ENCODE measurements around the gene KIF2C. TPM values are rescaled to one million over a fixed set of nuclear protein-coding genes. Genes with fewer than 3 reads are reported as not detected.

The KIF2C gene
- total and polyA plus RNA-seq, 9 of the 15 experiments (the other 6 are each of a cell fraction or from before 2014, with no cell fraction given): 84.9 to 226 (median 169) TPM

DNA sequence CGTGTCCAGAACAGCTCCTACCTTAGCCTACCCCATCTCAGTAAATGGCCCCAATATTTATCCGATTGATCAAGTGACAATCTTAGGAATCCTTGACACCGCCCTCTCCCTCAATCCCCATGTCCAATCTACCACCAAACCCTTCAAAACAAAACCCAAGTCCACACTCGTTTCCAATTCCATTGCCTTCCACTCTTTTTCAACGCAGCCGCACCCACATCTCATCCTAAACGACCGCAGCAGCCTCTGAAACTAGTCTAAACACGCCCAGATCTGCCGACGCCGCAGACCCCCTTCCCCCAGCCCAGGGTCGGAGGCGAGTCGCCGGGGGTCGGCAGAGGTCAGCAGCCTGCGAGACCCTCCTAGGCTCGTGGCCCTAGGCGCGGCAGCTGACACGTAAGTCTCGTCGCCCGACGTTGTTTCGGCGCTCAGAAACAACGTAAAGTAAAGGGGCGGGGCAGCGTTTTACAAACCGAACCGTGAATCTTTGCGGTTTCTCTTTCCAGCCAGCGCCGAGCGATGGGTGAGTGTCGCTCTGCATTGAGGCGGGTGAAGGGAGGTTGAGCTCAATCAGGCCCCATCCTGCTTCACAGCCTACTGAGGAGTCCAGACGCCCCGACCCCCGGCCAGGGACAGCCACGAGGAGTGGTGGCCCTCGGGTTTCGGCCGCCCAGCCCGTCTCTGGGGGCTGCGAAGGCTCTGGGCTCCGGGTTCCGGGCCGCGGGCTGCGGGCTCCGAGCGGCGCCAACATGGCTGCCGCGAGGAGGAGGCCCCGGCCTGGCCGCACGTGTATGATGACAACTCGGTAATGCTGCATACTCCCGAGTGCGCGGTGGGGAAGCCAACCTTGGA, 35.7 kb downstream of the KIF2C start, which contains the start of gene RPS8 (continued):
- no peak for TF ChIP-seq ZNF707 (CRISPR knock-in tag; conservative IDR thresholded peaks at IDR 0.05)
- TF ChIP-seq ZNF384 (IDR thresholded peaks at IDR 0.05; ENCODE audit: low read depth, low read length): no peak; the same call in 1 of the 2 replicates
- TF ChIP-seq TAF9B (IDR thresholded peaks at IDR 0.05; ENCODE audit: partially characterized antibody): peak; percentile 99
- no peak for TF ChIP-seq CHD1 (IDR thresholded peaks at IDR 0.05; ENCODE audit: low read length)
- TF ChIP-seq, protein P1, sequence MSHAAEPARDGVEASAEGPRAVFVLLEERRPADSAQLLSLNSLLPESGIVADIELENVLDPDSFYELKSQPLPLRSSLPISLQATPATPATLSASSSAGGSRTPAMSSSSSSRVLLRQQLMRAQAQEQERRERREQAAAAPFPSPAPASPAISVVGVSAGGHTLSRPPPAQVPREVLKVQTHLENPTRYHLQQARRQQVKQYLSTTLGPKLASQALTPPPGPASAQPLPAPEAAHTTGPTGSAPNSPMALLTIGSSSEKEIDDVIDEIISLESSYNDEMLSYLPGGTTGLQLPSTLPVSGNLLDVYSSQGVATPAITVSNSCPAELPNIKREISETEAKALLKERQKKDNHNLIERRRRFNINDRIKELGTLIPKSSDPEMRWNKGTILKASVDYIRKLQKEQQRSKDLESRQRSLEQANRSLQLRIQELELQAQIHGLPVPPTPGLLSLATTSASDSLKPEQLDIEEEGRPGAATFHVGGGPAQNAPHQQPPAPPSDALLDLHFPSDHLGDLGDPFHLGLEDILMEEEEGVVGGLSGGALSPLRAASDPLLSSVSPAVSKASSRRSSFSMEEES (CRISPR knock-in tag; IDR thresholded peaks at IDR 0.05): no peak
- peak; percentile 79 to 88 for TF ChIP-seq MAZ (CRISPR knock-in tag; conservative IDR thresholded peaks at IDR 0.05 in 1 of 2, IDR thresholded peaks at IDR 0.05 in 1 of 2)
- peak; percentile 96 for TF ChIP-seq PRPF4 (IDR thresholded peaks at IDR 0.05; ENCODE audit: insufficient read depth, low read depth, low read length, poor library complexity, severe bottlenecking)
- TF ChIP-seq, protein P2, sequence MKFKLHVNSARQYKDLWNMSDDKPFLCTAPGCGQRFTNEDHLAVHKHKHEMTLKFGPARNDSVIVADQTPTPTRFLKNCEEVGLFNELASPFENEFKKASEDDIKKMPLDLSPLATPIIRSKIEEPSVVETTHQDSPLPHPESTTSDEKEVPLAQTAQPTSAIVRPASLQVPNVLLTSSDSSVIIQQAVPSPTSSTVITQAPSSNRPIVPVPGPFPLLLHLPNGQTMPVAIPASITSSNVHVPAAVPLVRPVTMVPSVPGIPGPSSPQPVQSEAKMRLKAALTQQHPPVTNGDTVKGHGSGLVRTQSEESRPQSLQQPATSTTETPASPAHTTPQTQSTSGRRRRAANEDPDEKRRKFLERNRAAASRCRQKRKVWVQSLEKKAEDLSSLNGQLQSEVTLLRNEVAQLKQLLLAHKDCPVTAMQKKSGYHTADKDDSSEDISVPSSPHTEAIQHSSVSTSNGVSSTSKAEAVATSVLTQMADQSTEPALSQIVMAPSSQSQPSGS (CRISPR knock-in tag; IDR thresholded peaks at IDR 0.05): 0 out of 2 replicates have a peak, but pooled peaks have one; percentile 50
- TF ChIP-seq SRSF9 (IDR thresholded peaks at IDR 0.05; ENCODE audit: borderline replicate concordance, low read depth, low read length): no peak
- TF ChIP-seq ZNF174 (CRISPR knock-in tag; IDR thresholded peaks at IDR 0.05): no peak
- no peak for TF ChIP-seq TSC22D4 (tag; IDR thresholded peaks at IDR 0.05)
- TF ChIP-seq CHCHD3 (CRISPR knock-in tag; IDR thresholded peaks at IDR 0.05): peak; percentile 7
- TF ChIP-seq TRIM28 (IDR thresholded peaks at IDR 0.05): peak; percentile 63; the same call in 1 of the 2 replicates
- TF ChIP-seq ZKSCAN1 (IDR thresholded peaks at IDR 0.05; ENCODE audit: low read depth, low read length): peak; percentile 22; the same call in 1 of the 2 replicates
- TF ChIP-seq MAFG (tag; conservative IDR thresholded peaks at IDR 0.05): peak; percentile 37; the same call in 1 of the 2 replicates
- TF ChIP-seq, protein P3, sequence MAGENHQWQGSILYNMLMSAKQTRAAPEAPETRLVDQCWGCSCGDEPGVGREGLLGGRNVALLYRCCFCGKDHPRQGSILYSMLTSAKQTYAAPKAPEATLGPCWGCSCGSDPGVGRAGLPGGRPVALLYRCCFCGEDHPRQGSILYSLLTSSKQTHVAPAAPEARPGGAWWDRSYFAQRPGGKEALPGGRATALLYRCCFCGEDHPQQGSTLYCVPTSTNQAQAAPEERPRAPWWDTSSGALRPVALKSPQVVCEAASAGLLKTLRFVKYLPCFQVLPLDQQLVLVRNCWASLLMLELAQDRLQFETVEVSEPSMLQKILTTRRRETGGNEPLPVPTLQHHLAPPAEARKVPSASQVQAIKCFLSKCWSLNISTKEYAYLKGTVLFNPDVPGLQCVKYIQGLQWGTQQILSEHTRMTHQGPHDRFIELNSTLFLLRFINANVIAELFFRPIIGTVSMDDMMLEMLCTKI (IDR thresholded peaks at IDR 0.05; ENCODE audit: partially characterized antibody): no peak

All from K562 (cell line).